ENCODE measurements around the gene CSTF1. TPM values are rescaled to one million over a fixed set of nuclear protein-coding genes. Genes with fewer than 3 reads are reported as not detected.

CSTF1 gene
- total and polyA plus RNA-seq, 2 of the 8 experiments (the other 6 are each of a cell fraction or from before 2014, with no cell fraction given) = 59.4 to 83.5 TPM

DNA sequence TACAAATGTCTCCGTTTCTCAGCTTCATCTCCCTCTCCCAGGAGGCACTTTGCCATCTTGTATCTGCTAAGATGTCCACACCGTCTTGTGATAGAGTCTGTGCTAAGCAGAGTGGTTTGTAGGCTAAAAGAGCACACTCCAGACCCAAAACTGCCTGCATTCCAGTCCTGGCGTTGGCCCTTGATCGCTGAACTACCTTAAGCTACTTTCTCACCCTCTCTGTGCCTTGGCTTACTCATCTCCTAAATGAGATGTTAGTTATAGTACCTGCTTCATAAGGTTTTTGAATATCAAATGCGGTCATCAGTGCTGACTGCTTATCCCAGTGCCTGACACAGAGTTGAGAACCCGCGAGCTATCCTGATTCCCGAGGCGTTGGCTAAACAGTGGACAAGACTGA, 33.6 kb downstream of the CSTF1 start:
- POLR2A ChIA-PET (ENCODE audit: partially characterized antibody) = interaction anchor here (0.6 to 1.2 kb wide), 3 partner anchors 19 to 48 kb away, joined by 3 read pairs; partner anchors contain the start of genes AURKA and CSTF1
- Histone ChIP-seq H3K56ac (replicated peaks; ENCODE audit: insufficient read length, low read depth, low read length) (no peak overlapping the region), H4K91ac (replicated peaks; ENCODE audit: insufficient read length, low read length) (no peak overlapping the region), H3K14ac (ENCODE audit: insufficient read length) (no peak overlapping the region), H4K20me1 (replicated peaks in 1 of 2; ENCODE audit: control insufficient read depth in 1 of 2, insufficient read depth in 2 of 2, low read length in 2 of 2) (peaks cover 0 to 1% of the 10 kb centered on the region in 2 experiments), H4K5ac (ENCODE audit: insufficient read length, low read depth, low read length) (no peak overlapping the region), H3K4me2 (ENCODE audit: insufficient read depth in 1 of 2, low read depth in 2 of 2, low read length in 2 of 2) (no peak overlapping the region), H3K9me3 (ENCODE audit: insufficient read depth in 2 of 2, low read depth in 1 of 2, low read length in 1 of 2) (no peaks in the 10 kb centered on the region), H2BK15ac (ENCODE audit: low read length) (no peak overlapping the region), H3K79me2 (ENCODE audit: control insufficient read depth in 1 of 2, insufficient read depth in 2 of 2, low read length in 2 of 2) (no peaks in the 10 kb centered on the region), H2BK12ac (ENCODE audit: low read depth, low read length) (no peak overlapping the region), H3K79me1 (ENCODE audit: low read depth, low read length) (no peaks in the 10 kb centered on the region), H3K18ac (ENCODE audit: extremely low read depth, low read length) (no peak overlapping the region), H3K4me3 (ENCODE audit: extremely low read depth in 1 of 4, insufficient read depth in 2 of 4, low read depth in 3 of 4, low read length in 4 of 4) (no peak overlapping the region), H3K36me3 (ENCODE audit: control insufficient read depth in 2 of 4, insufficient read depth in 4 of 4, low read length in 3 of 4) (no peaks in the 10 kb centered on the region), H2AK5ac (ENCODE audit: low read depth, low read length) (no peak overlapping the region), H2AFZ (ENCODE audit: low read length) (no peak overlapping the region), H3K9ac (replicated peaks in 1 of 4; ENCODE audit: extremely low read depth in 1 of 4, low read depth in 3 of 4, low read length in 3 of 4) (no peak overlapping the region), H3K27me3 (replicated peaks in 1 of 4; ENCODE audit: control insufficient read depth in 3 of 4, extremely low read depth in 1 of 4, insufficient read depth in 3 of 4, low read length in 3 of 4) (peaks cover 0 to 1% (median 0%) of the 10 kb centered on the region in 4 experiments; a peak in 2 of 7 replicates), H2BK20ac (ENCODE audit: low read length) (no peak overlapping the region), H3K23me2 (ENCODE audit: low read depth, low read length) (no peaks in the 10 kb centered on the region), H4K8ac (ENCODE audit: extremely low read depth, insufficient read depth, low read length) (no peak overlapping the region), H3K27ac (ENCODE audit: low read depth, low read length) (no peak overlapping the region), H3K23ac (ENCODE audit: insufficient read length) (no peak overlapping the region), H2BK5ac (ENCODE audit: low read depth, low read length) (no peak overlapping the region), H3K4me1 (replicated peaks in 1 of 4; ENCODE audit: control insufficient read depth in 3 of 4, insufficient read depth in 4 of 4, low read length in 3 of 4) (peaks cover 0 to 4% (median 1%) of the 10 kb centered on the region in 4 experiments; a peak in 4 of 7 replicates), H2BK120ac (replicated peaks; ENCODE audit: low read depth, low read length) (no peak overlapping the region), H3K4ac (replicated peaks; ENCODE audit: insufficient read length, low read depth, low read length) (no peak overlapping the region)
- DNase-seq (ENCODE audit: low read depth in 1 of 2, low spot score in 2 of 2) = no peak
- FAIRE-seq = no peak
- 82% methylated on average over 9 of the region's 9 CpGs; no CpG with 5 or more reads in 1 of the 2 experiments for WGBS, 2 experiments (ENCODE audit: extremely low coverage in 1 of 2, insufficient coverage in 1 of 2, insufficient read length in 1 of 2, insufficient replicate concordance in 2 of 2, low coverage in 1 of 2, low lambda C conversion rate in 2 of 2, missing lambda C conversion rate in 1 of 2)
- CTCF ChIA-PET (ENCODE audit: partially characterized antibody) = interaction anchor here (2.2 kb wide), 1 partner anchor 19 kb away, joined by 4 read pairs; no protein-coding TSS in a partner anchor
- TF ChIP-seq, protein P1, sequence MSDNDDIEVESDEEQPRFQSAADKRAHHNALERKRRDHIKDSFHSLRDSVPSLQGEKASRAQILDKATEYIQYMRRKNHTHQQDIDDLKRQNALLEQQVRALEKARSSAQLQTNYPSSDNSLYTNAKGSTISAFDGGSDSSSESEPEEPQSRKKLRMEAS (IDR thresholded peaks at IDR 0.05) = no peak
